SK-N-SH treated with all-trans-retinoic acid at 6 μM for 48 hours (cell line): ENCODE data around the gene PMAIP1.
A peak's percentile ranks its signal among the peaks of the same experiment; 100 is the strongest.

ENCODE experiments used
- ATAC-seq: fragments of 200-7000 bp; cut with Tn5 transposase; 3 replicates; pipeline ENCODE4 v1.9.1; 2020; ENCODE audit warnings: mild to moderate bottlenecking, moderate library complexity
- ESRRG ChIP-seq: fragments of 250-450 bp; sonication (Bioruptor Pico); IDR thresholded peaks from 2 replicates; pipeline ENCODE4 v1.6.1; 2021; ENCODE audit warnings: mild to moderate bottlenecking
- GLIS3 ChIP-seq: fragments of 250-450 bp; sonication (Bioruptor Pico); IDR thresholded peaks from 2 replicates; pipeline ENCODE4 v1.5.0; 2020; ENCODE audit warnings: mild to moderate bottlenecking, moderate library complexity
- RARB ChIP-seq: fragments of 250-450 bp; sonication (Bioruptor Pico); IDR thresholded peaks from 2 replicates; pipeline ENCODE4 v1.8.0; 2021; ENCODE audit warnings: mild to moderate bottlenecking, moderate library complexity
- SNAI2 ChIP-seq: fragments of 250-450 bp; sonication (Bioruptor Pico); IDR thresholded peaks from 2 replicates; pipeline ENCODE4 v1.5.0; 2020; ENCODE audit warnings: mild to moderate bottlenecking, moderate library complexity
- TCF4 ChIP-seq: fragments of 250-450 bp; sonication (Bioruptor Pico); IDR thresholded peaks from 2 replicates; pipeline ENCODE4 v1.8.0; 2021; ENCODE audit warnings: mild to moderate bottlenecking, moderate library complexity, borderline replicate concordance
- TOX ChIP-seq: fragments of 250-450 bp; sonication (Bioruptor Pico); IDR thresholded peaks from 2 replicates; pipeline ENCODE4 v1.8.0; 2021; ENCODE audit warnings: mild to moderate bottlenecking, moderate library complexity, borderline replicate concordance
- ZC3H10 ChIP-seq: fragments of 250-450 bp; sonication (Bioruptor Pico); IDR thresholded peaks from 2 replicates; pipeline ENCODE4 v1.5.1; 2021; ENCODE audit warnings: mild to moderate bottlenecking, moderate library complexity
- ZFP3 ChIP-seq: fragments of 250-450 bp; sonication (Bioruptor Pico); IDR thresholded peaks from 2 replicates; pipeline ENCODE4 v1.5.0; 2020; ENCODE audit warnings: mild to moderate bottlenecking, moderate library complexity
- ZFP30 ChIP-seq: fragments of 450-650 bp; formaldehyde crosslinking; IDR thresholded peaks from 2 replicates; pipeline ENCODE4 v1.5.0; 2022; ENCODE audit warnings: mild to moderate bottlenecking, moderate library complexity
- ZNF70 ChIP-seq: fragments of 450-650 bp; formaldehyde crosslinking; IDR thresholded peaks from 2 replicates; pipeline ENCODE4 v1.5.0; 2020; ENCODE audit warnings: mild to moderate bottlenecking, moderate library complexity
- ZNF8 ChIP-seq: fragments of 450-650 bp; formaldehyde crosslinking; IDR thresholded peaks from 2 replicates; pipeline ENCODE4 v1.5.0; 2020; ENCODE audit warnings: mild to moderate bottlenecking, moderate library complexity
- TF ChIP-seq, protein P1 (sequence below): fragments of 250-450 bp; sonication (Bioruptor Pico); IDR thresholded peaks from 2 replicates; pipeline ENCODE4 v1.8.0; 2020; ENCODE audit warnings: mild to moderate bottlenecking, moderate library complexity, borderline replicate concordance
- TF ChIP-seq, protein P2 (sequence below): fragments of 250-450 bp; sonication (Bioruptor Pico); IDR thresholded peaks from 2 replicates; pipeline ENCODE4 v1.5.1; 2021; ENCODE audit warnings: mild to moderate bottlenecking, moderate library complexity
- TF ChIP-seq, protein P3 (sequence below): fragments of 250-450 bp; sonication (Bioruptor Pico); IDR thresholded peaks from 2 replicates; pipeline ENCODE4 v1.8.0; 2021; ENCODE audit warnings: low read depth, mild to moderate bottlenecking, moderate library complexity, borderline replicate concordance
- TF ChIP-seq, protein P4 (sequence below): fragments of 250-450 bp; sonication (Bioruptor Pico); IDR thresholded peaks from 2 replicates; pipeline ENCODE4 v1.5.0; 2020; ENCODE audit warnings: mild to moderate bottlenecking, moderate library complexity
- TF ChIP-seq, protein P5 (sequence below): fragments of 250-450 bp; sonication (Bioruptor Pico); IDR thresholded peaks from 2 replicates; pipeline ENCODE4 v1.5.1; 2020; ENCODE audit warnings: low read depth, mild to moderate bottlenecking, moderate library complexity

PMAIP1 gene

DNA sequence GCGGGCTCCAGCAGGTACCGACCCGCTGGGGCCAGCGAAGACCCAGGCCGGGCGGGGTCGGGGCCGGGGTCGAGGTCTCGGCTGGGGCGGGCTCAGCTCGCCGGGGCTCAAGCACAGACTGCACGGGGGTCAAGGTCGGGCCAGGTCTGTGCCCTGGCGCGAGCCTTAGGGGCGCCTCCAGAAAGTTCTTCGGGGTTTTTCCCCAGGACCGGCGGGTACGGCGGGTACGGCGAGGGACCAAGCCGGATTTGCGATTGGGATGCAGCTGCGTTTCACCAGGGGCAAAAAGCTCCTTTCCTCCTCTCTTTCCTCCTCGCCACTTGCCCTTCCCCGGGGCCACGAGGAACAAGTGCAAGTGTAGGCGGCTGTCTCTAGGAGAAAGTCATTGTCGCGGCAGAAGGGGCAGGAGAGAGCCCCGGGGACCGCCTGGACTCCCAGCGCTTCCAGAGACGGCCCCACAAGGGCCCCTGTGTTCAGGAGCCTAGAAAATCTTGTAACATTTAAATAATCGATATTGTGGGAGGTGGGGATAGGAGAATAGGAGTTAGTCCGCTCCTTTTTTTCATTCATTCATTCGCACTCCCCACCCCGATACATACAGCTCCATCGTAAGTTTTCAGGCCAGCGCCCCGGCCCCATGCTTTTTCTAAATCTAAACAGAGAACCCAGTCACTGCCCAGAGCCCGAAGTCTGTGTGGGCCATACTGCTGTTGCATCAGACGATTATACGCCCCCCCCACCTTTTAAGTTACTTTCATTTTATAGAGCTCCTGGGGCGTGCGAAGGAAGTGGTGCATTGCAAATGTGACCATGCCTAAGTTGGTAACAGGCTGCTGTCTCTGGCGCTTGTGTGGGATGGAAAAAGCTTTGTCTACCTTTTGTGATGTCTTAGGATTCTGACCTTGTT, 679 bp downstream of the PMAIP1 start:
- TF ChIP-seq ESRRG: no peak
- 0 out of 2 replicates have a peak, but pooled peaks have one; percentile 13 for TF ChIP-seq ZFP3 (CRISPR knock-in tag)
- TF ChIP-seq ZNF8 (CRISPR knock-in tag): no peak
- TF ChIP-seq, protein P1, sequence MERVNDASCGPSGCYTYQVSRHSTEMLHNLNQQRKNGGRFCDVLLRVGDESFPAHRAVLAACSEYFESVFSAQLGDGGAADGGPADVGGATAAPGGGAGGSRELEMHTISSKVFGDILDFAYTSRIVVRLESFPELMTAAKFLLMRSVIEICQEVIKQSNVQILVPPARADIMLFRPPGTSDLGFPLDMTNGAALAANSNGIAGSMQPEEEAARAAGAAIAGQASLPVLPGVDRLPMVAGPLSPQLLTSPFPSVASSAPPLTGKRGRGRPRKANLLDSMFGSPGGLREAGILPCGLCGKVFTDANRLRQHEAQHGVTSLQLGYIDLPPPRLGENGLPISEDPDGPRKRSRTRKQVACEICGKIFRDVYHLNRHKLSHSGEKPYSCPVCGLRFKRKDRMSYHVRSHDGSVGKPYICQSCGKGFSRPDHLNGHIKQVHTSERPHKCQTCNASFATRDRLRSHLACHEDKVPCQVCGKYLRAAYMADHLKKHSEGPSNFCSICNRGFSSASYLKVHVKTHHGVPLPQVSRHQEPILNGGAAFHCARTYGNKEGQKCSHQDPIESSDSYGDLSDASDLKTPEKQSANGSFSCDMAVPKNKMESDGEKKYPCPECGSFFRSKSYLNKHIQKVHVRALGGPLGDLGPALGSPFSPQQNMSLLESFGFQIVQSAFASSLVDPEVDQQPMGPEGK (CRISPR knock-in tag): peak; percentile 17; the same call in 1 of the 2 replicates
- TF ChIP-seq GLIS3 (CRISPR knock-in tag): no peak
- no peak for TF ChIP-seq TOX (CRISPR knock-in tag)
- TF ChIP-seq ZNF70 (CRISPR knock-in tag): no peak
- TF ChIP-seq, protein P2, sequence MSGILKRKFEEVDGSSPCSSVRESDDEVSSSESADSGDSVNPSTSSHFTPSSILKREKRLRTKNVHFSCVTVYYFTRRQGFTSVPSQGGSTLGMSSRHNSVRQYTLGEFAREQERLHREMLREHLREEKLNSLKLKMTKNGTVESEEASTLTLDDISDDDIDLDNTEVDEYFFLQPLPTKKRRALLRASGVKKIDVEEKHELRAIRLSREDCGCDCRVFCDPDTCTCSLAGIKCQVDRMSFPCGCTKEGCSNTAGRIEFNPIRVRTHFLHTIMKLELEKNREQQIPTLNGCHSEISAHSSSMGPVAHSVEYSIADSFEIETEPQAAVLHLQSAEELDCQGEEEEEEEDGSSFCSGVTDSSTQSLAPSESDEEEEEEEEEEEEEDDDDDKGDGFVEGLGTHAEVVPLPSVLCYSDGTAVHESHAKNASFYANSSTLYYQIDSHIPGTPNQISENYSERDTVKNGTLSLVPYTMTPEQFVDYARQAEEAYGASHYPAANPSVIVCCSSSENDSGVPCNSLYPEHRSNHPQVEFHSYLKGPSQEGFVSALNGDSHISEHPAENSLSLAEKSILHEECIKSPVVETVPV: no peak
- no peak for TF ChIP-seq RARB
- no peak for TF ChIP-seq SNAI2
- ATAC-seq: peak; percentile 56

DNA sequence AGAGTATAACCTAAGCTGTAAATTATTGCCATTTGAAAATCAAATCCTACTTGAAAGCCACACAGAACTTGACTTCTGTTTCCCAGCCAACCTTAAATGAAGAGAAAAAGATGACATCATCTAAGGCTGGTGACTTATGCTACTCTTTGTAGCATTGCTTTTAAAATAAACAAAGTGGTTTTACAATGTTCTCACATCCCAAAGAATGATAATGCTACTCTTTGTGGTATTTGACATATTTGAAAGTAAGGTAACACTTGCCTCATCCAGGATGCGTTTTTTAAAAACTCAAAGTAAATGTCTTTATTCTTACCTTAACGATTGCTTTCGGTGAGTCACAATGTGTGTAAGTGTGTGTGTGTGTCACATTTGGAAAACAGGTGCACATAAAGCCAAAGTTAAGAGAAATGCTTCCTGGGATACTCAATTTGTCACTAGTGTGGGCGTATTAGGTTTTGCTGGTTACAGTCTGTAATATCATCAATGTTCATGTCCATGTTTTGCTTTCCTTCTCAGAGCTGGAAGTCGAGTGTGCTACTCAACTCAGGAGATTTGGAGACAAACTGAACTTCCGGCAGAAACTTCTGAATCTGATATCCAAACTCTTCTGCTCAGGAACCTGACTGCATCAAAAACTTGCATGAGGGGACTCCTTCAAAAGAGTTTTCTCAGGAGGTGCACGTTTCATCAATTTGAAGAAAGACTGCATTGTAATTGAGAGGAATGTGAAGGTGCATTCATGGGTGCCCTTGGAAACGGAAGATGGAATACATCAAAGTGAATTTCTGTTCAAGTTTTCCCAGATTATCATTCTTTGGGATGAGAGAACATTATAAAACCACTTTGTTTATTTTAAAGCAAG, 2.6 kb downstream of the PMAIP1 start:
- ATAC-seq: no peak
- no peak for TF ChIP-seq ZC3H10 (CRISPR knock-in tag)
- TF ChIP-seq, protein P3, sequence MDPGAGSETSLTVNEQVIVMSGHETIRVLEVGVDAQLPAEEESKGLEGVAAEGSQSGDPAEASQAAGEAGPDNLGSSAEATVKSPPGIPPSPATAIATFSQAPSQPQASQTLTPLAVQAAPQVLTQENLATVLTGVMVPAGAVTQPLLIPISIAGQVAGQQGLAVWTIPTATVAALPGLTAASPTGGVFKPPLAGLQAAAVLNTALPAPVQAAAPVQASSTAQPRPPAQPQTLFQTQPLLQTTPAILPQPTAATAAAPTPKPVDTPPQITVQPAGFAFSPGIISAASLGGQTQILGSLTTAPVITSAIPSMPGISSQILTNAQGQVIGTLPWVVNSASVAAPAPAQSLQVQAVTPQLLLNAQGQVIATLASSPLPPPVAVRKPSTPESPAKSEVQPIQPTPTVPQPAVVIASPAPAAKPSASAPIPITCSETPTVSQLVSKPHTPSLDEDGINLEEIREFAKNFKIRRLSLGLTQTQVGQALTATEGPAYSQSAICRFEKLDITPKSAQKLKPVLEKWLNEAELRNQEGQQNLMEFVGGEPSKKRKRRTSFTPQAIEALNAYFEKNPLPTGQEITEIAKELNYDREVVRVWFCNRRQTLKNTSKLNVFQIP: no peak
- TF ChIP-seq ESRRG: no peak
- TF ChIP-seq ZFP3 (CRISPR knock-in tag): no peak
- no peak for TF ChIP-seq ZFP30 (CRISPR knock-in tag)
- TF ChIP-seq, protein P4, sequence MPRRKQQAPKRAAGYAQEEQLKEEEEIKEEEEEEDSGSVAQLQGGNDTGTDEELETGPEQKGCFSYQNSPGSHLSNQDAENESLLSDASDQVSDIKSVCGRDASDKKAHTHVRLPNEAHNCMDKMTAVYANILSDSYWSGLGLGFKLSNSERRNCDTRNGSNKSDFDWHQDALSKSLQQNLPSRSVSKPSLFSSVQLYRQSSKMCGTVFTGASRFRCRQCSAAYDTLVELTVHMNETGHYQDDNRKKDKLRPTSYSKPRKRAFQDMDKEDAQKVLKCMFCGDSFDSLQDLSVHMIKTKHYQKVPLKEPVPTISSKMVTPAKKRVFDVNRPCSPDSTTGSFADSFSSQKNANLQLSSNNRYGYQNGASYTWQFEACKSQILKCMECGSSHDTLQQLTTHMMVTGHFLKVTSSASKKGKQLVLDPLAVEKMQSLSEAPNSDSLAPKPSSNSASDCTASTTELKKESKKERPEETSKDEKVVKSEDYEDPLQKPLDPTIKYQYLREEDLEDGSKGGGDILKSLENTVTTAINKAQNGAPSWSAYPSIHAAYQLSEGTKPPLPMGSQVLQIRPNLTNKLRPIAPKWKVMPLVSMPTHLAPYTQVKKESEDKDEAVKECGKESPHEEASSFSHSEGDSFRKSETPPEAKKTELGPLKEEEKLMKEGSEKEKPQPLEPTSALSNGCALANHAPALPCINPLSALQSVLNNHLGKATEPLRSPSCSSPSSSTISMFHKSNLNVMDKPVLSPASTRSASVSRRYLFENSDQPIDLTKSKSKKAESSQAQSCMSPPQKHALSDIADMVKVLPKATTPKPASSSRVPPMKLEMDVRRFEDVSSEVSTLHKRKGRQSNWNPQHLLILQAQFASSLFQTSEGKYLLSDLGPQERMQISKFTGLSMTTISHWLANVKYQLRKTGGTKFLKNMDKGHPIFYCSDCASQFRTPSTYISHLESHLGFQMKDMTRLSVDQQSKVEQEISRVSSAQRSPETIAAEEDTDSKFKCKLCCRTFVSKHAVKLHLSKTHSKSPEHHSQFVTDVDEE: no peak
- TF ChIP-seq SNAI2: no peak
- TF ChIP-seq TOX (CRISPR knock-in tag): no peak
- no peak for TF ChIP-seq ZNF8 (CRISPR knock-in tag)
- TF ChIP-seq, protein P1 (CRISPR knock-in tag): no peak
- TF ChIP-seq, protein P5, sequence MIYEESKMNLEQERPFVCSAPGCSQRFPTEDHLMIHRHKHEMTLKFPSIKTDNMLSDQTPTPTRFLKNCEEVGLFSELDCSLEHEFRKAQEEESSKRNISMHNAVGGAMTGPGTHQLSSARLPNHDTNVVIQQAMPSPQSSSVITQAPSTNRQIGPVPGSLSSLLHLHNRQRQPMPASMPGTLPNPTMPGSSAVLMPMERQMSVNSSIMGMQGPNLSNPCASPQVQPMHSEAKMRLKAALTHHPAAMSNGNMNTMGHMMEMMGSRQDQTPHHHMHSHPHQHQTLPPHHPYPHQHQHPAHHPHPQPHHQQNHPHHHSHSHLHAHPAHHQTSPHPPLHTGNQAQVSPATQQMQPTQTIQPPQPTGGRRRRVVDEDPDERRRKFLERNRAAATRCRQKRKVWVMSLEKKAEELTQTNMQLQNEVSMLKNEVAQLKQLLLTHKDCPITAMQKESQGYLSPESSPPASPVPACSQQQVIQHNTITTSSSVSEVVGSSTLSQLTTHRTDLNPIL: no peak
- TF ChIP-seq RARB: no peak
- TF ChIP-seq TCF4 (CRISPR knock-in tag): no peak
- TF ChIP-seq, protein P2: no peak
